ENCODE measurements around the gene C9orf72. TPM values are rescaled to one million over a fixed set of nuclear protein-coding genes. Genes with fewer than 3 reads are reported as not detected.

Gene C9orf72
- total and polyA plus RNA-seq, 2 of the 13 experiments (the other 11 are each of a cell fraction or from before 2014, with no cell fraction given), result 3.1 to 5.9 TPM

GRCh38 chr9:27563738-27564430, 9.4 kb downstream of the C9orf72 start:
- Histone ChIP-seq H3K27ac (ENCODE audit: extremely low read length, insufficient read depth, low read length) (no peak overlapping the region), H3K9me3 (ENCODE audit: low read length) (no peaks in the 10 kb centered on the region), H3K79me2 (ENCODE audit: insufficient read depth, low read length) (no peaks in the 10 kb centered on the region), H3K9ac (ENCODE audit: insufficient read depth, low read depth, low read length) (no peak overlapping the region), H4K20me1 (ENCODE audit: insufficient read depth, low read length) (no peaks in the 10 kb centered on the region), H3K4me3 (replicated peaks in 1 of 3; ENCODE audit: insufficient read depth in 1 of 3, low read depth in 2 of 3, low read length in 3 of 3) (no peak overlapping the region), H3K4me1 (ENCODE audit: insufficient read depth, low read length) (peaks cover 36% of the 10 kb centered on the region), H3K4me2 (ENCODE audit: low read depth, low read length) (no peak overlapping the region), H3K27me3 (ENCODE audit: control insufficient read depth in 1 of 2, insufficient read depth in 2 of 2, low read length in 2 of 2) (no peaks in the 10 kb centered on the region), H3K36me3 (replicated peaks in 1 of 2; ENCODE audit: control insufficient read depth in 1 of 2, insufficient read depth in 2 of 2, low read length in 2 of 2) (peaks cover 0 to 6% of the 10 kb centered on the region in 2 experiments; a peak in 1 of 5 replicates), H2AFZ (ENCODE audit: low read length) (no peak overlapping the region)
- TF ChIP-seq MAFK (conservative IDR thresholded peaks at IDR 0.05 in 1 of 2, IDR thresholded peaks at IDR 0.05 in 1 of 2; ENCODE audit: low read length in 2 of 2), result no peak
- TF ChIP-seq ZMAT3 (CRISPR knock-in tag; conservative IDR thresholded peaks at IDR 0.05), result no peak
- TF ChIP-seq, protein P1, sequence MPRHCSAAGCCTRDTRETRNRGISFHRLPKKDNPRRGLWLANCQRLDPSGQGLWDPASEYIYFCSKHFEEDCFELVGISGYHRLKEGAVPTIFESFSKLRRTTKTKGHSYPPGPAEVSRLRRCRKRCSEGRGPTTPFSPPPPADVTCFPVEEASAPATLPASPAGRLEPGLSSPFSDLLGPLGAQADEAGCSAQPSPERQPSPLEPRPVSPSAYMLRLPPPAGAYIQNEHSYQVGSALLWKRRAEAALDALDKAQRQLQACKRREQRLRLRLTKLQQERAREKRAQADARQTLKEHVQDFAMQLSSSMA (CRISPR knock-in tag; IDR thresholded peaks at IDR 0.05), result no peak
- TF ChIP-seq U2AF2 (IDR thresholded peaks at IDR 0.05; ENCODE audit: low read depth, low read length), result no peak
- TF ChIP-seq ZNF674 (CRISPR knock-in tag; IDR thresholded peaks at IDR 0.05; ENCODE audit: low read depth), result no peak
- TF ChIP-seq ATF1 (CRISPR knock-in tag; IDR thresholded peaks at IDR 0.05), result no peak
- no peak for TF ChIP-seq SATB2 (CRISPR knock-in tag; IDR thresholded peaks at IDR 0.05)
- no peak for TF ChIP-seq YEATS2 (CRISPR knock-in tag; IDR thresholded peaks at IDR 0.05; ENCODE audit: borderline replicate concordance)
- TF ChIP-seq SOX6 (IDR thresholded peaks at IDR 0.05), result no peak
- TF ChIP-seq SOX6 (CRISPR knock-in tag; IDR thresholded peaks at IDR 0.05), result no peak
- TF ChIP-seq, protein P2, sequence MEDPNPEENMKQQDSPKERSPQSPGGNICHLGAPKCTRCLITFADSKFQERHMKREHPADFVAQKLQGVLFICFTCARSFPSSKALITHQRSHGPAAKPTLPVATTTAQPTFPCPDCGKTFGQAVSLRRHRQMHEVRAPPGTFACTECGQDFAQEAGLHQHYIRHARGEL (CRISPR knock-in tag; IDR thresholded peaks at IDR 0.05), result no peak
- no peak for TF ChIP-seq ZNF644 (CRISPR knock-in tag; IDR thresholded peaks at IDR 0.05; ENCODE audit: low read depth)
- no peak for TF ChIP-seq CENPT (CRISPR knock-in tag; IDR thresholded peaks at IDR 0.05; ENCODE audit: low read depth)
- TF ChIP-seq RBAK (CRISPR knock-in tag; IDR thresholded peaks at IDR 0.05), result no peak
- TF ChIP-seq ZNF282 (IDR thresholded peaks at IDR 0.05; ENCODE audit: partially characterized antibody), result no peak
- TF ChIP-seq, protein P3, sequence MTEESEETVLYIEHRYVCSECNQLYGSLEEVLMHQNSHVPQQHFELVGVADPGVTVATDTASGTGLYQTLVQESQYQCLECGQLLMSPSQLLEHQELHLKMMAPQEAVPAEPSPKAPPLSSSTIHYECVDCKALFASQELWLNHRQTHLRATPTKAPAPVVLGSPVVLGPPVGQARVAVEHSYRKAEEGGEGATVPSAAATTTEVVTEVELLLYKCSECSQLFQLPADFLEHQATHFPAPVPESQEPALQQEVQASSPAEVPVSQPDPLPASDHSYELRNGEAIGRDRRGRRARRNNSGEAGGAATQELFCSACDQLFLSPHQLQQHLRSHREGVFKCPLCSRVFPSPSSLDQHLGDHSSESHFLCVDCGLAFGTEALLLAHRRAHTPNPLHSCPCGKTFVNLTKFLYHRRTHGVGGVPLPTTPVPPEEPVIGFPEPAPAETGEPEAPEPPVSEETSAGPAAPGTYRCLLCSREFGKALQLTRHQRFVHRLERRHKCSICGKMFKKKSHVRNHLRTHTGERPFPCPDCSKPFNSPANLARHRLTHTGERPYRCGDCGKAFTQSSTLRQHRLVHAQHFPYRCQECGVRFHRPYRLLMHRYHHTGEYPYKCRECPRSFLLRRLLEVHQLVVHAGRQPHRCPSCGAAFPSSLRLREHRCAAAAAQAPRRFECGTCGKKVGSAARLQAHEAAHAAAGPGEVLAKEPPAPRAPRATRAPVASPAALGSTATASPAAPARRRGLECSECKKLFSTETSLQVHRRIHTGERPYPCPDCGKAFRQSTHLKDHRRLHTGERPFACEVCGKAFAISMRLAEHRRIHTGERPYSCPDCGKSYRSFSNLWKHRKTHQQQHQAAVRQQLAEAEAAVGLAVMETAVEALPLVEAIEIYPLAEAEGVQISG (CRISPR knock-in tag; IDR thresholded peaks at IDR 0.05), result no peak
- no peak for TF ChIP-seq SMARCE1 (IDR thresholded peaks at IDR 0.05; ENCODE audit: borderline replicate concordance)
- TF ChIP-seq HDAC1 (CRISPR knock-in tag; IDR thresholded peaks at IDR 0.05), result no peak
- TF ChIP-seq BRD4 (CRISPR knock-in tag; IDR thresholded peaks at IDR 0.05), result no peak
- ChIA-PET POLR2A (no interaction called here), CTCF (ENCODE audit: low intra/inter-chr PET ratio, low total read pairs) (no interaction called here)
- WGBS (ENCODE audit: low lambda C conversion rate), result 94% methylated on average over 4 of the region's 4 CpGs
- BruUV-seq (replicated peaks), result no TSS peak
- intact Hi-C loops (cut with micrococcal nuclease; ENCODE audit: unreplicated experiment), result no loop called here
- FAIRE-seq (no peak), DNase-seq (ENCODE audit: low spot score) (no peak), ATAC-seq (no peak)
- in situ Hi-C loops (cut with HindIII; ENCODE audit: extremely low pct_ligation_motif_present, low pct_unique_long_range_greater_than_20kb), result no loop called here

Measured in HepG2 (cell line).